ENCODE results near the gene CXXC5. TPM values are rescaled to one million over a fixed set of nuclear protein-coding genes. Genes with fewer than 3 reads are reported as not detected.

The CXXC5 gene
- total RNA-seq, 1 donor from 2014 or later, result 37.3 TPM

GRCh38 chr5:139694556-139695177, 46.5 kb downstream of the CXXC5 start:
- DNase-seq (ENCODE audit: low spot score), result no peak
- H3K4me1 Mint-ChIP-seq (ENCODE audit: unreplicated experiment), result peaks cover 11% of the 10 kb centered on the region
- H3K4me3 Mint-ChIP-seq (ENCODE audit: unreplicated experiment), result no peak overlapping the region
- no peaks in the 10 kb centered on the region for H3K9me3 Mint-ChIP-seq (ENCODE audit: unreplicated experiment)
- TF ChIP-seq CTCF (IDR thresholded peaks at IDR 0.05; ENCODE audit: unreplicated experiment), result no peak
- no peak overlapping the region for H3K27ac Mint-ChIP-seq (ENCODE audit: unreplicated experiment)
- H3K27me3 Mint-ChIP-seq (ENCODE audit: unreplicated experiment), result peaks cover 11% of the 10 kb centered on the region
- no peaks in the 10 kb centered on the region for H3K36me3 Mint-ChIP-seq (ENCODE audit: low read depth, unreplicated experiment)

GRCh38 chr5:139695178-139695573, 47.0 kb downstream of the CXXC5 start:
- TF ChIP-seq CTCF (IDR thresholded peaks at IDR 0.05; ENCODE audit: unreplicated experiment), result no peak
- Mint-ChIP-seq H3K4me3 (ENCODE audit: unreplicated experiment) (no peak overlapping the region), H3K36me3 (ENCODE audit: low read depth, unreplicated experiment) (no peaks in the 10 kb centered on the region), H3K27ac (ENCODE audit: unreplicated experiment) (no peak overlapping the region), H3K4me1 (ENCODE audit: unreplicated experiment) (peaks cover 11% of the 10 kb centered on the region), H3K27me3 (ENCODE audit: unreplicated experiment) (peaks cover 11% of the 10 kb centered on the region), H3K9me3 (ENCODE audit: unreplicated experiment) (no peaks in the 10 kb centered on the region)
- DNase-seq (ENCODE audit: low spot score), result no peak

DNA sequence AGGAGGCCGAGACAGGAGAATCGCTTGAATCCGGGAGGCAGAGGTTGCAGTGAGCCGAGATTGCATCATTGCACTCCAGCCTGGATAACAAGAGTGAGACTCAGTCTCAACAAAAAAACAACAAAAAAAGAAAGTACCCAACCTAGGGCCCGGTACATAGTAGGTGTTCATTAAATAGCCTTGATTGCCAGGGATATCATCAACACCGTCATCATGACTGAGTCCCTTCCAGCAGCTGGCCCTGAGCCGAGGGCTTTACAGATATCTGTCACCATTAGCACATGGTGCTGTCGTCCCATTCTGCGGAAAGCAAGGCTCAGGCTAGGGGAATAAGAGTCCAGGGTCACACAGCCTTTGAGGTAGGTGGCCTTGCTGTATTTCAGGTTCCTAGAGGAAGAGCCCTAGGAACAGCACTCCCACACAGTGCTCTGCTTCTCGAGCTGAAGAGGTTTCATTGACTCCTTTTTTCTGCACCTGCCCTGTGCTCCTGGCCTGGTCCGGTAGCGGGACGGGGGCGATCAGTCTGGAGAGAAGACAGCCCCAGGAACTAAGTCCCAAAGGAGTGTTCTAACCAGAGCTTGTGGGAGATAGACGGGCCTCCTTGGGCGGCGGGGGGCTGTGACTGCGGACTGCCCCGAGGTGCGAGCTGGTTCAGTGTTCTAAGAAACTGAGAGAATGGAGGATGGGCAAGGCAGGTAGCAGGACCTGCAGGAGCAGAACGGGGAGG, 48.2 kb downstream of the CXXC5 start:
- H3K9me3 Mint-ChIP-seq (ENCODE audit: unreplicated experiment), result no peaks in the 10 kb centered on the region
- peaks cover 19% of the 10 kb centered on the region for H3K4me1 Mint-ChIP-seq (ENCODE audit: unreplicated experiment)
- no peak for TF ChIP-seq CTCF (IDR thresholded peaks at IDR 0.05; ENCODE audit: unreplicated experiment)
- peak overlapping the region; percentile 18 for H3K27ac Mint-ChIP-seq (ENCODE audit: unreplicated experiment)
- peaks cover 13% of the 10 kb centered on the region for H3K27me3 Mint-ChIP-seq (ENCODE audit: unreplicated experiment)
- no peaks in the 10 kb centered on the region for H3K36me3 Mint-ChIP-seq (ENCODE audit: low read depth, unreplicated experiment)
- peak overlapping the region; percentile 77 for H3K4me3 Mint-ChIP-seq (ENCODE audit: unreplicated experiment)
- no peak for DNase-seq (ENCODE audit: low spot score)

GRCh38 chr5:139696894-139697658, 48.9 kb downstream of the CXXC5 start:
- peaks cover 11% of the 10 kb centered on the region for H3K27me3 Mint-ChIP-seq (ENCODE audit: unreplicated experiment)
- peak overlapping the region; percentile 18 for H3K27ac Mint-ChIP-seq (ENCODE audit: unreplicated experiment)
- TF ChIP-seq CTCF (IDR thresholded peaks at IDR 0.05; ENCODE audit: unreplicated experiment), result no peak
- H3K4me1 Mint-ChIP-seq (ENCODE audit: unreplicated experiment), result peaks cover 21% of the 10 kb centered on the region
- H3K36me3 Mint-ChIP-seq (ENCODE audit: low read depth, unreplicated experiment), result no peaks in the 10 kb centered on the region
- no peaks in the 10 kb centered on the region for H3K9me3 Mint-ChIP-seq (ENCODE audit: unreplicated experiment)
- H3K4me3 Mint-ChIP-seq (ENCODE audit: unreplicated experiment), result peak overlapping the region; percentile 77
- DNase-seq (ENCODE audit: low spot score), result peak; percentile 41

Measured in endothelial cell (in vitro differentiated cells).